ENCODE measurements around the gene ELP1.
"Not testable (repeated sequence)": the region's sequence is repeated elsewhere in the genome, so short reads cannot be mapped to it uniquely, and the experiment has no call there.

ELP1 gene

GRCh38 chr9:108897324-108898096 is 36.4 kb downstream of the ELP1 start:
- H3K36me3 ChIP-seq (replicated peaks; ENCODE audit: low read depth, low read length), result peaks cover 49% of the 10 kb centered on the region
- H3K4me2 ChIP-seq (ENCODE audit: low read length), result no peak overlapping the region
- no peaks in the 10 kb centered on the region for H3K79me2 ChIP-seq (ENCODE audit: low read length)
- no peaks in the 10 kb centered on the region for H3K9me3 ChIP-seq (ENCODE audit: insufficient read depth, low read length)
- no peak for TF ChIP-seq EZH2phosphoT487 (IDR thresholded peaks at IDR 0.05; ENCODE audit: low read depth)
- TF ChIP-seq CTCF (IDR thresholded peaks at IDR 0.05; ENCODE audit: low read depth, low read length), result no peak
- H3K4me3 ChIP-seq (ENCODE audit: low read length), result no peak overlapping the region
- no peaks in the 10 kb centered on the region for H3K4me1 ChIP-seq (ENCODE audit: low read length)
- H4K20me1 ChIP-seq (ENCODE audit: insufficient read depth, low read length), result no peaks in the 10 kb centered on the region
- no peaks in the 10 kb centered on the region for H3K27me3 ChIP-seq (ENCODE audit: low read depth, low read length)
- no peak overlapping the region for H3K9ac ChIP-seq (ENCODE audit: low read length)
- H2AFZ ChIP-seq (ENCODE audit: low read depth, low read length), result no peak overlapping the region
- H3K27ac ChIP-seq (ENCODE audit: low read length), result no peak overlapping the region

GRCh38 chr9:108894225-108894997 is 39.5 kb downstream of the ELP1 start:
- no peak for TF ChIP-seq EZH2phosphoT487 (IDR thresholded peaks at IDR 0.05; ENCODE audit: low read depth)
- Histone ChIP-seq H3K79me2 (ENCODE audit: low read length) (no peaks in the 10 kb centered on the region), H3K4me1 (ENCODE audit: low read length) (no peaks in the 10 kb centered on the region), H4K20me1 (ENCODE audit: insufficient read depth, low read length) (no peaks in the 10 kb centered on the region), H3K4me2 (ENCODE audit: low read length) (no peak overlapping the region), H3K27ac (ENCODE audit: low read length) (no peak overlapping the region), H3K27me3 (ENCODE audit: low read depth, low read length) (no peaks in the 10 kb centered on the region), H3K4me3 (ENCODE audit: low read length) (no peak overlapping the region), H2AFZ (ENCODE audit: low read depth, low read length) (no peak overlapping the region), H3K36me3 (replicated peaks; ENCODE audit: low read depth, low read length) (peaks cover 47% of the 10 kb centered on the region), H3K9me3 (ENCODE audit: insufficient read depth, low read length) (no peaks in the 10 kb centered on the region), H3K9ac (ENCODE audit: low read length) (no peak overlapping the region)

- no peak overlapping the region for H3K27ac ChIP-seq (ENCODE audit: low read length)
- H4K20me1 ChIP-seq (ENCODE audit: insufficient read depth, low read length), result no peaks in the 10 kb centered on the region
- H3K4me2 ChIP-seq (ENCODE audit: low read length), result no peak overlapping the region
- no peak overlapping the region for H2AFZ ChIP-seq (ENCODE audit: low read depth, low read length)
- no peak overlapping the region for H3K4me3 ChIP-seq (ENCODE audit: low read length)
- no peaks in the 10 kb centered on the region for H3K27me3 ChIP-seq (ENCODE audit: low read depth, low read length)
- no peaks in the 10 kb centered on the region for H3K9me3 ChIP-seq (ENCODE audit: insufficient read depth, low read length)
- H3K36me3 ChIP-seq (replicated peaks; ENCODE audit: low read depth, low read length), result peaks cover 35% of the 10 kb centered on the region
- H3K9ac ChIP-seq (ENCODE audit: low read length), result no peak overlapping the region
- no peaks in the 10 kb centered on the region for H3K79me2 ChIP-seq (ENCODE audit: low read length)
- H3K4me1 ChIP-seq (ENCODE audit: low read length), result peaks cover 21% of the 10 kb centered on the region
- TF ChIP-seq CTCF (IDR thresholded peaks at IDR 0.05; ENCODE audit: low read depth, low read length), result peak; percentile 38
- TF ChIP-seq EZH2phosphoT487 (IDR thresholded peaks at IDR 0.05; ENCODE audit: low read depth), result no peak
These were observed 44.3 kb downstream of the ELP1 start for GRCh38 chr9:108889649-108890067.

- not testable (repeated sequence) for H3K27ac ChIP-seq (ENCODE audit: low read length); H3K27me3 ChIP-seq (ENCODE audit: low read depth, low read length); H3K4me3 ChIP-seq (ENCODE audit: low read length); H3K9ac ChIP-seq (ENCODE audit: low read length); H4K20me1 ChIP-seq (ENCODE audit: insufficient read depth, low read length); H3K9me3 ChIP-seq (ENCODE audit: insufficient read depth, low read length); H3K79me2 ChIP-seq (ENCODE audit: low read length); H2AFZ ChIP-seq (ENCODE audit: low read depth, low read length)
- Histone ChIP-seq H3K36me3 (replicated peaks; ENCODE audit: low read depth, low read length) (peaks cover 20% of the 10 kb centered on the region), H3K4me2 (ENCODE audit: low read length) (peak overlapping the region; percentile 41; the same call in 1 of the 2 replicates), H3K4me1 (ENCODE audit: low read length) (peaks cover 21% of the 10 kb centered on the region)
These were observed 47.2 kb downstream of the ELP1 start for GRCh38 chr9:108886594-108887271.

All from OCI-LY3 (cell line).